Measurements from ENCODE around the gene CLIC6. TPM values are rescaled to one million over a fixed set of nuclear protein-coding genes. Genes with fewer than 3 reads are reported as not detected.

The CLIC6 gene
- total RNA-seq, 1 donor from 2014 or later: 6.2 TPM

GRCh38 chr21:34730194-34730593, 61.4 kb downstream of the CLIC6 start:
- no peaks in the 10 kb centered on the region for H3K4me1 ChIP-seq
- no peak overlapping the region for H3K27ac ChIP-seq
- no peaks in the 10 kb centered on the region for H3K9me3 ChIP-seq
- DNase-seq (ENCODE audit: low spot score in 2 of 2): no peak
- no peak overlapping the region for H3K4me3 ChIP-seq
- intact Hi-C loops (cut with DNase I): no loop called here
- no peak for TF ChIP-seq CTCF (IDR thresholded peaks at IDR 0.05)
- no peaks in the 10 kb centered on the region for H3K27me3 ChIP-seq
- H3K36me3 ChIP-seq: no peaks in the 10 kb centered on the region

- H3K4me3 ChIP-seq: no peak overlapping the region
- H3K27me3 ChIP-seq: no peaks in the 10 kb centered on the region
- H3K4me1 ChIP-seq: no peaks in the 10 kb centered on the region
- intact Hi-C loops (cut with DNase I): no loop called here
- no peaks in the 10 kb centered on the region for H3K9me3 ChIP-seq
- no peak for DNase-seq (ENCODE audit: low spot score in 2 of 2)
- TF ChIP-seq CTCF (IDR thresholded peaks at IDR 0.05): no peak
- H3K36me3 ChIP-seq: no peaks in the 10 kb centered on the region
- no peak overlapping the region for H3K27ac ChIP-seq
Observed at GRCh38 chr21:34730756-34731445, 62.1 kb downstream of the CLIC6 start.

- no peak for TF ChIP-seq CTCF (IDR thresholded peaks at IDR 0.05)
- intact Hi-C loops (cut with DNase I): no loop called here
- H3K27me3 ChIP-seq: no peaks in the 10 kb centered on the region
- no peak overlapping the region for H3K27ac ChIP-seq
- no peaks in the 10 kb centered on the region for H3K36me3 ChIP-seq
- H3K9me3 ChIP-seq: no peaks in the 10 kb centered on the region
- no peaks in the 10 kb centered on the region for H3K4me1 ChIP-seq
- DNase-seq (ENCODE audit: low spot score in 2 of 2): no peak
- no peak overlapping the region for H3K4me3 ChIP-seq
Observed at GRCh38 chr21:34732388-34732821, 63.6 kb downstream of the CLIC6 start.

GRCh38 chr21:34733852-34734251, 65.1 kb downstream of the CLIC6 start:
- Histone ChIP-seq H3K4me1 (no peaks in the 10 kb centered on the region), H3K9me3 (no peaks in the 10 kb centered on the region), H3K27ac (no peak overlapping the region), H3K36me3 (no peaks in the 10 kb centered on the region), H3K27me3 (no peaks in the 10 kb centered on the region), H3K4me3 (no peak overlapping the region)
- no peak for DNase-seq (ENCODE audit: low spot score in 2 of 2)
- no peak for TF ChIP-seq CTCF (IDR thresholded peaks at IDR 0.05)
- intact Hi-C loops (cut with DNase I): no loop called here

- H3K27me3 ChIP-seq: no peaks in the 10 kb centered on the region
- no peak for DNase-seq (ENCODE audit: low spot score in 2 of 2)
- TF ChIP-seq CTCF (IDR thresholded peaks at IDR 0.05): no peak
- no peak overlapping the region for H3K27ac ChIP-seq
- H3K4me1 ChIP-seq: no peaks in the 10 kb centered on the region
- intact Hi-C loops (cut with DNase I): no loop called here
- no peaks in the 10 kb centered on the region for H3K9me3 ChIP-seq
- no peaks in the 10 kb centered on the region for H3K36me3 ChIP-seq
- no peak overlapping the region for H3K4me3 ChIP-seq
Observed at GRCh38 chr21:34734696-34735095, 65.9 kb downstream of the CLIC6 start.

Measured in ascending aorta (tissue), 2 donors.